Activated CD8-positive, alpha-beta memory T cell treated with anti-CD3 and anti-CD28 coated beads for 48 hours (primary cell): ENCODE data around the gene TRIM44.

ENCODE experiments used
- DNase-seq, 3 experiments: peaks; one replicate each; pipeline ENCODE4 v3.0.0-alpha.2; 2020; ENCODE audit warnings: low read depth in 2 of 3, low spot score in 2 of 3

TRIM44 gene

DNA sequence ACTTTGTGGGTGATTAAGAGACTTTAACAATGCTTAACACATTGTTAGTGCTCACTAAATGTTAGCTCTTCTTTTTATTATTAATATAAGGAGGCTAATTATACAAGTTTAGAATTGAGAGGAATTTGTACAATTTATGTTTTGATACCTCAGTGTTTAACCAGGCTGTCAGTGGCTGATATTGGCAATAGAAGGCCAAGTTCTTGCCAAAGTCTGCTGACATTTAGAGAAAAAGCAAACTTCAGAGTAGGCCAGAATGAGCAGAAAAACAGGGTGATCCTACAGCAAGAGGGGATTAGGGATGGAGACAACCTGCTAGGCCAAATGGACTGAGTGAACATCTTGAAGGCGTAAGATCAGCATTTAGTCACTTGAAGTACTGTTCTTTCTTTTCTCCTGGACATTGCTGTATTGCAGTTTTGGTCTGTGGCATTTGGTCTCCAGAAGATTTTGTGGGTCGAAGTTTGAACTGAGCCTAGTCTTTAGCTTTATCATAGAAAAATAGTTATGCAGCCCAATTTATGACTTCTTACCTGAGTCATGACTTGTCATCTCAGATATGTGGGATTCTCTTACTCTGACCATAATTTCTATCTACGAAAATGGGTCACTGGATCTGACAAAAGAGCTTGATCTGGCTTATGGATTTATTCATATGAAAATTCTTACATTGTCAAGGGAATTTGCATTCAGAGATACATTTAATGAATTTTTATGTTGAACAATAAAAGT, 9.0 kb downstream of the TRIM44 start:
- no peak for DNase-seq

DNA sequence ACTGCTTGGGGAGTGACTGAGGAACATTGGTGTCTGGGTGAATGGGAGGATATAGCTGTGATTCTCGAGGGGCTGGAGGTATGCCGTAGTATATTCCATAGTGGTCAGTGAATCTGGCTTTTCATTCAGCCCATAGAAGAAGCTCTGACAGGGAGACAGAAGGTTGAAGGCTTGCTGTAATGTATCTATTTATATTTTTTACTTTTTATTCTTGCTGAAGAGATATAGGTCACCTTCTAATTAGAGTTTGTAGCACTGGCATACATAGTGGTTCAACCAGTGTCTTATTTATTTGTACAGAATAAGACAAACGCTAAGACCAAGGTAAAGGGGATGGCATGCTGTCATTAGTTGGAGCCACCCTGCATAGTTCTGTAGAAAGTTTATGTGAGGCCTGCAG, 10.0 kb downstream of the TRIM44 start:
- DNase-seq, result no peak

DNA sequence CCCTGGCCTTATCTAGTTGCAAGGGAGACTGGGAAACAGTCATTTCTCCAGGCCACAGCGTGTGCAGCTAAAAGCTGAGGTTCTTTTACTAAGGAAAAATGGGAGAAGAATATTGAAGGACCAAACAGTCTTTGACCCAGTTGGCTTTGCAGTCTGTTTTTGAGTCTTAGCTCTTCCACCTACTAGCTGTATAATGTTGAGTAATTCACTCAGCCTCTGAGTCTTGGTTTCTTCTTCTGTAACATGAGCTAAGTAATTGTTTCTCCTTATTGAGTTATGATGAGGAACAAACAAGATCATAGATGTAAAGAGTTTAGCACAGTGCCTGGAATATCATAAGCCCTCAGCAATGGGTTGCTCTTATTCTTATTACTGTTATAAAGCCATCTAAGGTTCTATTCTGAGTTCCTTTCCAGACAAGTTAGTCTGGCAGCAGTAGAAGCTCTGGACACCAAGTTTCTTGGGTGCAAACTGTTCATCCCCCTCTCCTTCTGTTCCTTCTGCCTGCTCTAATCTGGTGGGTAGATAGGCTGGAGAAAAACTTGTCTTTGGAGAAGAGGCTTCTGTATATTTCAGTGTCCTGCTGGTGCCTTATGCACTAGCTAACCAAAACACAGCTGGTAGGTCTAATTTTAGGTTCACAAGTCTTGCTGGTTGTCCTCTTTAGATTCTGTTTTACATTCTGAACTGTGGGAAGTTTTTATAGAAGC, 13.5 kb downstream of the TRIM44 start:
- DNase-seq, result no peak

DNA sequence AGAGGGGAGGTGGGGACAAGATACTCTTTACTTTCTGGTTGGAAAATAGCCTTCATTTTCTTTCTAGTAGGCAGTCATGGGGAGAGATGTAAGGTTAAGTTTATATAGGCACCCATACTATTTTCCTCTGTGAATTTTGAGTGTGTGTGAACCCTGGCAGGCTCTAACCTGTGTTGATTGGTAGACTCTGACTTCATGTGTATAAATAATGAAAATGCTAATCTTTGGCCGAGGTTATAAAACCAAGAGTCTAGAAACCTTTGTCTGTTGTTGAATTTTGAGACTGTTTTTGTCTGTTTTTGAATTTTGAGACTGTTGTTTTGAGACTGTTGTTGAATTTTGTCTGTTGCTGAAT, 14.0 kb downstream of the TRIM44 start:
- DNase-seq, result no peak

DNA sequence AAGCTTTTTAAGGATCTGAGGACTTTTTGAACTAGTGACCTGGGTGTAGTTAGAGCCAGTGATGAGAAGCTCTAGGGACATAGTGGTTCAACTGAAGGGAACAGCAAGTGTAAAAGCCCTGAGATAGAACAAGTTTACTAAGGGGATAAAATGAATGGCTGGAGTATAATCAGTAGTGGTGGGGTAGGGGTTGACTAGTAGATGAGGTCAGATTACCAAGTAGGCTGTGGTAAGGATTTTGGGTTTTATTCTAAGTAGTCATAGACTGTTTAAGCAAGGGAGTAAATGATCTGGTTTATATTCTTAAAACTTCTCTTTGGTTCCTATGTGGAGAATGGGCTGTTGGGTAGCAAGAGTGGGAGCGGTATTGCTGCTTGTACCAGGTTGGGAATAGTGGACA, 15.3 kb downstream of the TRIM44 start:
- no peak for DNase-seq

DNA sequence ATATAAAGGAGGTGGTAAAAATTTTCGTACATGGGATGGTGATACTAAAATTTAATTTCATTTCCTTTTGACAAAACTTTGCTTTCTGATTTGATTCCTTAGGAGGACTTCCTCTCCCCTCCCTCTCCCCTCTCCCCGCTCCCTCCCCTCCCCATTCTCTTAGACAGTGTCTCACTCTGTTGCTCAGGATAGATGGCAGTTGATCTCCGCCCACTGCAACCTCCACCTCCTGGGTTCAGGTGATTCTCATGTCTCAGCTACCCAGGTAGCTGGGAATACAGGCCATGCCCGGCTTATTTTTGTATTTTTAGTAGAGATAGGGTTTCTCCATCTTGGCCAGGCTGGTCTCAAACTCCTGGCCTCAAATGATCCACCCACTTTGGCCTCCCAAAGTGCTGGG, 15.9 kb downstream of the TRIM44 start:
- DNase-seq, result no peak

DNA sequence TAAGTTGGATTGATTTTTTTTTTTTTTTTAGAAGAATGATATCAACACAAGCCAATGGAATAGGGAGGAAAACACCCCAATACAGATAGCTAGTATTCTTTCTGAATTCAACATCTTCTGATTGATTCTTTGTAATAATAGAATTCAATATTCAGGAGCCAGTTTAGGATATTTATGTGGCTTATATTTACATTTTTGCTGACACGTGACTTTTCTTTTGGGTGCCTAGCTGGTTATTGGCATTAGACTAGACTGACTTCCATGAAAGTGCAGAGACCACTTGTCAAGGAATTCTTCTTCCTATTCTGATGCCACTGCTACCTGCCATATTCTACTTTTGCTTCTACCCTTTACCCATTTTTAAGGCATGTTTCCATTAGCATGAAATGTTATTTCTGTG, 16.4 kb downstream of the TRIM44 start:
- DNase-seq, result no peak

DNA sequence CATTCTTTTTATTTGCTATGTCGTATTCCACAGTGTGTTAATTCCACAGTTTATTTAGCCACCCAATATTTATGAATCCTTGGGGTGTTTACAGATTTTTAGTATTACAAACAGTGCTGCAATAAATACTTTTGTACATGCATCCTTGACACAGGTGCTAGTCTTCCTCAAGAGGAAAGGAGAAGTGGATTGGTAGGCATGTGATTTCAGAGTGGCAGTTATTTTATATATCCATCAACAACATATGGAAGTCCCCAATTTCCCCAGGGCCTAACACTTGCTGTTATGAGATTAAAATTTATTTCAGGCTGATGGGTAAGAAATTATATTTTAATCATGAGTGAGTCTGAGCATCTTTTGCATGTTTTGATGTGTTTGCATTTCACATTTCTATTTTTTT, 17.9 kb downstream of the TRIM44 start:
- no peak for DNase-seq

DNA sequence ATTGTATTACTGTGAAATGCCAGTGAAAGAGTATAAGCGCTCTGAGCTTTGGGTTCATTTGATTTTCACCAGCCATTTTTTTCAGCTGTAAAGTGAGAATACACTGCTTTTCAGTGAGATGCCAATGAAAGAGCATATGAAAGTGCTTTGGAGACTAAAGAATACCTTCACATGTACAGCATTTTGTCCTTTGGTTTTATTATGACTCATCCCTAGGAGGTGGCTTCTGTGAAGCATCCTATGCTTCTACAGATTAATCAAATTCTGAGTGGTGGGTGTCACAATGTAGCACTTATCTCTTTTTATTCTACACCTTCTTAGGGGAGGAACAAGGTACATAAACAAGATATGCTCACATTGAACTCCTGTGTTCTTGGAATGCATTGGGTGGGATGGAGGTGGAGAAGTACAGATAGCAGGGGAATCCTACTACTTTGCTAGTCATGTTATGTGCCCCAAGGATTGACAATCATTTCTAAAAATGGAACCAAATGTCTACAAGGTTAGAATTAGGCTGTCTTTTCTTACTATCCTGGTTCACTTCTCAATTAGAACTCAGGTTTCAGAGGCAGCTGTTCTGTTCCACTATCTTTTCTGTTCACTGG, 18.7 kb downstream of the TRIM44 start:
- DNase-seq, result no peak

DNA sequence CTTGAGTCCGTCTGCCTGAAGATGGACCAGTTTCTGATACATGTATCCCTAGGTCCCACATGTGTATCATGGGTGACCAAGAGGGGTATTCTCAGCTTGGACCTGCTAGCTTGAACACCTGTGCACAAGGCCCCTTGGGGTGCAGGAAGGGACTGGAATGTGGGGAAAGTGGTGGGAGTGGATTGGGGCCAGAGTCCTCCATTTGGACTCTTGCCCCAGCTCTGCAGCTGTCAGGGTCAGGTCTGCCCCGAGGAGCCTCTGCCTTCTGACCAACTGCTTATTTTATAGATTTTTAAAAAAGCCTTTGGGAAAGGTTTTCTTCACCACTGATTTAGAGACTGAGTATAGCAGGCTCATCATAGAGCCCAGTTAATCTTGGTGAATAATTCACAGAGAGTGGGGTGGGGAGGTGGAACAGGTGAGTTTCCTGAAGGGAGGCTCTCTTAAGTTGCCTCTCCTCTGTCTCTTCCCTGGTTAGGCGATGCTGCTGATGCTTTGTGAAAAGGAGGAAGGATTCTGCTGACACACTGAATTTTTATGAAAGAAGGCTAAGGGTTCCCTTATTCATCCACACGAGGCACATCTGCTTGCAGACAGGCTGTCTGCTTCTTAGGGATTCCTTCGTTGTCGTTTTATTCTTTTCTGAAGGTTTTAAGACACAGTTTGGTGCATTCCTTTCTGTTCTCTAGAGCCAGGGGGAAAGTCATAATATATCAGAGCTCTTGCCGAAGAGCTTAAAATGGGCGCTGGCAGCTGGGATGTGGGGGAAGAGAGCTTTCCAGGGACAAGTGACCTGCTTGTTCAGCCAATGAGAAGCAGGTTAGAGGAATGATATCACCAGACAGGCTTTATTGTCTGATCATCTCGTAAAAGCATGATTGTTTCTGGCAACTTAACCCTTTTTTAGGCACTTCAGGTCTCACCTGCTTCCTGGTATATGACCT, 19.9 kb downstream of the TRIM44 start:
- no peak for DNase-seq

DNA sequence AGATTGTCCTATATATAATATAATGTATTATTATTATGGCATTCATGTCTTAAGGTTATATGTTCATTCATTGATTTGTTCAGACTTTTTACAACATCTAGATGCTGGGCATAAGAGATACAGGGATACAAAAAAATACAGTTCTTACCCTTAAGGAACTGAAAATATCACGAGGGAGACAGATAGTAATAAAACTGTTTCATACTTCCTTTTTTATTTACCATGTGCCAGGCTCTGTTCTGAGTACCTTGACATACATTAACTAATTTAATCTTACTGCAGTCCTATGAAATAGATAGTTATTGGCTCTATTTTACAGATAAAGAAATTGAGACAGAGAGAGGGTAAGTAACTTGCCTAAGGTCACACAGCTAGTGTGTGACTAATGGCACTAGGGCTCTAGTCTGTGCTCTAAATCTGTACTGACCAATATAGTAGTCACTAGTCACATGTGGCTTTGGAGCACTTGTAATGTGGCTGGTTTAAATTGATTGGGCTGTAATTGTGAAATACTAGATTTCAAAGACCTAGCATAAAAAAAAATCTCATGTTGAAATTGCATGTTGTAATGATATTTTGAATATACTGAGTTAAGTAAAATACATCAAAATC, 21.3 kb downstream of the TRIM44 start:
- DNase-seq, result no peak

DNA sequence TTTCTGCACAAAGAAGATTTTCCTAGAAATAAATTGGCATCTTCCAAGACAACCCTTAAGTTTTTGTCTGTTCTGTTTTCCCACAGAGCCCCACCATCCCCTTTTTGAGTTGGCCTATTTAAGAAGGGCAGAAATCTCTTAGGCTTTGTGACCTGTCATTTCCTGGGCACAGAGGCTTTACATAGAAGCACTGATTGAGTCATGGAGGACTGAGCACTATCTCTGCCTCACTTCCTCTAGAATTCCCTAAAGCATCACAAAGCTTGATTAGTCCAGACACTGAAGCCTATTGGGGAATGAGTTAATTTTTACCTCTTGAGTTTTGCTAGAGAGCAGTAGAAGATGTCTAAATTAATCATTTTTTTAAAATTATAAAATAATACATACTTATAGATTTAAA, 25.4 kb downstream of the TRIM44 start:
- DNase-seq, result no peak

DNA sequence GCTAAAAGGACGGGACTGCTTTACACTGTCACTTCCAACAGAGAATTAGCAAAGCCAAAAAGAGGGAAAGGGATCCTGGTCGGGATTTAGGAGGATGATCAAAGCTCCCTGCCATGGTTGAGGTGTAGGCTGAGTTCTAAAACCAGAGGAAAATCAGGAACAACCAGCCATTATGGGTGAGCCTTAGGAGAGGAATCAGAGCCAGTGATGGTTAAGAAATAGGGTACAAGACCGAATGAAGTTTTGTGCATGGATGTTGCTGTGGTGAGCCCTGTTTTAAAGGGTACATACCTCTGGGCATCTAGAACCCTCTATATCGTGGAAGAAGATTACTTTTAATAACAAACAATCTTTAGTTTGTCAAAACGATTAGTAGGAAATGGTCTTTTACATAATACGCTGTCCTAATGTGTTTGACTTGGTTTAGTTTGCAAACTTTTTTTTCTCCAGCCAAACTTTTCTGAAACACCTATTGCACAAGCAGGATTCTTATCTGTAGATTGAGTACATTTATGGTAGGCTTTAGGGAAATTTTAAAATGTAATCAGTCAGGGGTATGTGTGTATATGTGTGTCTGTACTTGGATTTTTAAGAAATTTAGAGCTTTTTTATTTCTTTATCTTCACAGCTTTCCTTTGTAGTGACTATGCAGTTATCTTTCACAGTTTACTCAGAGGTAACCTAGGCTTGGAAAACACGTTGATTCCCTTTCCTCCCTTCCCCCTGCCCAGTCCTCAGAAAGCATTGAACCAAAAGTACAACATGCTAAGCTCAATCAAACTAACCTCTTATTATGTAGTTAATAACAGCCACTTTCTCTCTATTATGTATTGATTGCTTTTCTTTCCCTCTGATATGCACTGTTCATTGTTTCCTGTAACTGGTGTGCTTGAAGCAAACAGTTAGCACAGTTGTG, 26.8 kb downstream of the TRIM44 start:
- no peak for DNase-seq

DNA sequence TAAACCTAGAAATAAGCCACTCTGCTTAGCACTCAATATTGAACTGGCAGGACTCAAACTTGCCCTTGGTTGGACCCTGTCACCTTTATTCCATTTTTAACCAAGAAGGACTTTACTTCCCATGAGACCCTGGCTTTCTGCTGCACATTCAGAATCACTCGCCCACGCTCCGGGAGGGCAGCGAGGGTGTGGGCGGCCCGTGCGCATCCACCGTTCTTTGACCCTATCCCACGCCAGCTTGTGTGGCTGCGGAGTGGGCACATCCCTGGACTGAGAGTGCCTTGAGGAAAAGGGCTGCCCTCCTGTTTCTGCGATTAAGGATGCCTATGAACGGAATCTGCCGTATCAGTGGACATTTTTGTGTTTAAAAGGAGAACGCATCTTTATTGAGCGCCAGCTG, 39.6 kb downstream of the TRIM44 start:
- DNase-seq, result no peak

DNA sequence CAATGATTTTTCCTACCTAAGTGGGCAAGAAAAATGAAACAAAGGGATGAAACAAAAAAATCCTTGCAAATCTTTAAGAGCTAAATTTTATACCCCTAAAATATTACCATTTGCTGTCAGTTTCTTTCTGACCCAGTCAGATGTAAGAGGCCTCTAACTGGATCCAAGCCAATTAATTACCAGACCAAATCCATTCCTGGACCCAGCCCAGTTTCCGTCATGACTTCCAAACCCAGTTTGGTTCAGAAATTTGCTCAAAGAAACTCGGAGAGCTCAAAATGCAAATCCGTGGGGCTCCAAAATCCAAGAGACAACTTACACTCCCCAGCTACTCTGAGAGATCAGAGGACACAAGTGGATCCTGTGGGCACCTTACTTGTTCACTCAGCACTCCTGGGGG, 46.8 kb downstream of the TRIM44 start:
- no peak for DNase-seq

DNA sequence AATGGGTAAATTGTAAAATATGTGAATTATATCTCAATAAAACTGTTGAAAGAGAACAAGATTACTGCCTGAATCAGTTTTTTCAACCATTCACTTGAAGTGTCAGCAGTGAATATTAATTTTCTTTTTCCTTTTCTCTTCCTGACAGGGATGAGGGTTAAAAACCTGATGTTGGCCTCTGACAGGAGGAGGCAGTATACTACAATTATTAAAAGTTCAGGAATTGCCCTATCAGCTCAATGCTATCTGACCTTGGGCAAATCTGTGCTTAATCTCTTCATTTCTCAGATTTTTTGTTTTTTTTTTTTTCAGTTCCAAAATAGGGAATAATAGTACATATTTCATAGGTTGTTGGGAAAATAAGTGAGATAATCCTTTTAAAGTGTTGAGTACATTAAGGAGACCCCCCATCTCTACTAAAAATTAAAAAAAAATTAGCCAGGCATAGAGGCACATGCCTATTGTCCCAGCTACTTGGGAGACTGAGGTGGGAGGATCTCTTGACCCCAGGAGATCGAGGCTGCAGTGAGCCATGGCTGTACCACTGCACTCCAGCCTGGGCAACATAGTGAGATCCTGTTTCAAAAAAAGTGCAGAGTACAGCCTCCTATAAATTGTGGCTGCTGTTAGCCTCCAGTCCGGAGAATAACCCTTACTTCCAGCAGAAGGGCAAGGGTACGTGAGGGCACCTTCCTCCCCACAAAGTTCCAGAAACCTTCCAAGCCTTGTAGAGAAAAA, 48.8 kb downstream of the TRIM44 start:
- DNase-seq, result no peak

DNA sequence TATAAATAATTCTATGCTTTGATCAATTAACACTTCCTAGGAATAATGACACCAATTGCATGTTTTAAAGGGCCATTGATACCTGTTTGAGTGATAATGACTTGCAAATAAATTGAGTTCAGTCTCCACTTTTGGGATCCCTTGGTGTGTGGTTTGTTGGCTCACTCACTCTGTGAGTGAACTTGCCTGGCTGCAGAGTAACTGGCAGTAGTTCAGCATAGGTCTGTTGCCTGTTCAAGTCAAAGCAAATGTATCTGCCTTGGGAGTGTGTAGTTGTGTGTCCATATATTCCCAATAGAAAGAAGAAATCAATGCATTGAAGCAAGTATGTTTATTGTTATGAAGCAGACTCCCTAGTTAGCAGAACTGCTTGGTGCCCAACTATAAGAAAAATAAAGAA, 49.3 kb downstream of the TRIM44 start:
- DNase-seq, result no peak

DNA sequence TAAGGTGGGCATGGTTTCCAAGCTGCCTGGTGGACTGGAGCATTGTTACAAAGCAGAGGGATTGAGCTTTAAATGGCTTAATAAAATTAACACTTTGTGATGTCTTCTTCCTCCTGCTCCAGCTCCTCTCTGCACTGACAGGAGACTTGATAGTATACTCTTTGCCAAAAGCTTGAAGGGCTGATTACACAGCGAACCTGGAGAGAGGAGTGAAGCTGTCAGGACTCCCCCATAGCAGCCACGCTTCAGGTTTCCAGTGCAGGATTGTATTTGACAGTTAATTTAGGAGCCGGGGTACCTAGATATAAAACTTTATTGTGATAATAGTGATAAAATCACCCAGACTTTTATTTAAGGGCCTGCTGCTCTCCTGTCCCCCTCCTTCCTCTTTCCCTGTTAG, 50.0 kb downstream of the TRIM44 start:
- DNase-seq, result no peak

DNA sequence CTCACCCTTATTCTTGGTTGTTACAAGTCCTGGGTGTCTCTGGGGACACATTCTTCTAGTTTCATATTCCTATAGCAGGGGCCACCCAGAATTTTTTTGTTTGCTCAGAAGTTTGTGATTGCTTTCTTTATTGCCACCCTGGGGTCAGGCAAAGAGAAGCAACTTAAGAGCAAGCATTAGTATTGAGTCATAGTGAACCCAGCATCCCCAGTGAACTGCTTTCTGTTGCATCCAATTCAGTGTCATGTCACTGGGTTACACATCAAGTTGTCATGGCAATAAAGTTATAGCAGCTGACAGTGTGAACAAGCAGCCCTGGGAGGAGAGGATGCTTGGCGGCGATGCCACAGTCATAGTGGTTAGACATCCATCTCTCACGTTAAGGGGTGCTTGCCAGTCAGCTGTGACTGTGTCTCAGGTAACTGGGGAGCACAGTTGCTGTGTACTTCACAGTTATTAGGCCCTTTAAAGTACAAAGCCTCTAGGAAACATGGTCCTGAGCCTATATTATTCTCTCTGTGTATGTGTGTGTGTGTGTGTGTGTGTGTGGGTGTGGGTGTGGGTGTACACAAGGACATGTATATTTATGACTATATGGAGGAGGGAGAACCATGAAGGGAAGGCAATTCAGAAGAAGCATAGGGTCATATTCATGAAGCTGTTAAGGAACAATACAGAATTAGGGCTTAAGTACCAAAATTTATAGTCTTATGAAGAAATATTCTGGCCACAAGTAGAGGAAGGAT, 52.5 kb downstream of the TRIM44 start:
- no peak for DNase-seq
